MCF 10A (cell line): ENCODE measurements around the gene DPP6. TPM values are rescaled to one million over a fixed set of nuclear protein-coding genes. Genes with fewer than 3 reads are reported as not detected.

Experiments
- BruUV-seq: library from RNA; stranded (reverse); fragments of 400-500 nt; replicated peaks from 2 replicates; lab custom pipeline; 2021; lab: Mats Ljungman, UMichigan
- CTCF ChIA-PET: fragments of 300-600 bp; sonication (Branson Sonifier 250); formaldehyde crosslinking; extraction: SDS; loops from one replicate; lab custom pipeline; 2021; ENCODE audit warnings: antibody characterized with exemption, inconsistent platforms; lab: Yijun Ruan, JAX
- POLR2A ChIA-PET: fragments of 300-600, 350-650 bp; sonication (Branson Sonifier 250); formaldehyde crosslinking; extraction: SDS; loops from one replicate; lab custom pipeline; 2020; ENCODE audit warnings: antibody characterized with exemption, inconsistent platforms; lab: Yijun Ruan, JAX
- DNase-seq: peaks from one replicate; pipeline ENCODE4 v3.0.0-alpha.2; 2018; ENCODE audit not compliant: unreplicated experiment
- H3K27ac Mint-ChIP-seq: one replicate; pipeline ENCODE4 v1.8.0; 2022; ENCODE audit warnings: mild to moderate bottlenecking, low read depth, mixed read lengths; ENCODE audit not compliant: unreplicated experiment
- H3K27me3 Mint-ChIP-seq: one replicate; pipeline ENCODE4 v1.8.0; 2022; ENCODE audit warnings: mixed read lengths; ENCODE audit not compliant: insufficient read depth, unreplicated experiment
- H3K36me3 Mint-ChIP-seq: one replicate; pipeline ENCODE4 v1.8.0; 2022; ENCODE audit warnings: mild to moderate bottlenecking, moderate library complexity, mixed read lengths; ENCODE audit not compliant: insufficient read depth, unreplicated experiment
- H3K4me1 Mint-ChIP-seq: one replicate; pipeline ENCODE4 v1.8.0; 2022; ENCODE audit warnings: mixed read lengths; ENCODE audit not compliant: insufficient read depth, unreplicated experiment
- H3K4me3 Mint-ChIP-seq: one replicate; pipeline ENCODE4 v1.8.0; 2022; ENCODE audit warnings: mild to moderate bottlenecking, moderate library complexity, mixed read lengths; ENCODE audit not compliant: unreplicated experiment
- H3K9me3 Mint-ChIP-seq: one replicate; pipeline ENCODE4 v1.8.0; 2022; ENCODE audit warnings: mixed read lengths; ENCODE audit not compliant: unreplicated experiment
- CTCF ChIP-seq: fragments of 200-600 bp; IDR thresholded peaks from one replicate; pipeline ENCODE4 v1.8.0; 2022; ENCODE audit warnings: antibody characterized with exemption, mild to moderate bottlenecking; ENCODE audit not compliant: unreplicated experiment
- intact Hi-C: fragments of 100-400 bp; cut with micrococcal nuclease; formaldehyde crosslinking; loops from 2 replicates; pipeline ENCODE4 v1.14.1; 2022
- total RNA-seq: library from RNA; stranded (reverse); gene quantifications from 2 replicates; pipeline ENCODE4 v1.2.3, GENCODE V29; 2022

DPP6 gene
- total RNA-seq, 1 experiment from 2014 or later: not detected

GRCh38 chr7:154183946-154184345, 131.7 kb downstream of the DPP6 start:
- BruUV-seq: no TSS peak
- no peak for TF ChIP-seq CTCF
- Mint-ChIP-seq H3K9me3 (peaks cover 20% of the 10 kb centered on the region), H3K4me1 (no peaks in the 10 kb centered on the region), H3K27me3 (no peaks in the 10 kb centered on the region), H3K36me3 (peaks cover 4% of the 10 kb centered on the region), H3K27ac (no peak overlapping the region), H3K4me3 (no peak overlapping the region)
- ChIA-PET POLR2A (no interaction called here), CTCF (no interaction called here)
- intact Hi-C loops: no loop called here
- no peak for DNase-seq

DNA sequence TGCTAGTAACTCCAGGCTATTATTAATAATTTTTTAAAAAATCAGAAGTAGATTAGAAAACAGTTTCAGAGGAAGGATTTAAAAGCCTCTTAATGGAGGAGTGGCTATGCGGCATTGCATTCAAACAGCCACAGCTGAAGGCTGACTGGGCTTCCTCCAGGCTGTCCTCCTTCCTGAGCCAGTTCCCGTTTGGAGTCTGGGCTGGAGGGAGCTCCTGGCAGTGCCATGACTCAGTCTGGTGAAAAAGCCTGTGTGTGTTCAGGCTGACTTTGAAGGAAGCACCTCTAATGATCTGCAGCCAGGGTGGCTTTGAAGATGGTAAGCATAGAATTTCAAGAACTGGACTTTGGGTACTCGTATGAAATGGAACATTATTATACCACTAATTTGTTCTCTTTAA, 134.6 kb downstream of the DPP6 start:
- ChIA-PET CTCF (no interaction called here), POLR2A (no interaction called here)
- intact Hi-C loops: no loop called here
- Mint-ChIP-seq H3K4me3 (no peak overlapping the region), H3K27me3 (no peaks in the 10 kb centered on the region), H3K36me3 (peaks cover 4% of the 10 kb centered on the region), H3K9me3 (peaks cover 21% of the 10 kb centered on the region), H3K27ac (no peak overlapping the region), H3K4me1 (no peaks in the 10 kb centered on the region)
- BruUV-seq: no TSS peak
- no peak for TF ChIP-seq CTCF
- no peak for DNase-seq

- no TSS peak for BruUV-seq
- H3K27me3 Mint-ChIP-seq: no peaks in the 10 kb centered on the region
- H3K4me3 Mint-ChIP-seq: no peak overlapping the region
- ChIA-PET CTCF (interaction anchor here (0.6 kb wide), 1 partner anchor 1243 kb away, joined by 3 read pairs; no protein-coding TSS in a partner anchor), POLR2A (no interaction called here)
- no peak for DNase-seq
- peaks cover 4% of the 10 kb centered on the region for H3K36me3 Mint-ChIP-seq
- H3K27ac Mint-ChIP-seq: no peak overlapping the region
- TF ChIP-seq CTCF: no peak
- intact Hi-C loops: no loop called here
- H3K4me1 Mint-ChIP-seq: no peaks in the 10 kb centered on the region
- H3K9me3 Mint-ChIP-seq: peaks cover 26% of the 10 kb centered on the region
Observed at GRCh38 chr7:154188330-154188729, 136.1 kb downstream of the DPP6 start.

DNA sequence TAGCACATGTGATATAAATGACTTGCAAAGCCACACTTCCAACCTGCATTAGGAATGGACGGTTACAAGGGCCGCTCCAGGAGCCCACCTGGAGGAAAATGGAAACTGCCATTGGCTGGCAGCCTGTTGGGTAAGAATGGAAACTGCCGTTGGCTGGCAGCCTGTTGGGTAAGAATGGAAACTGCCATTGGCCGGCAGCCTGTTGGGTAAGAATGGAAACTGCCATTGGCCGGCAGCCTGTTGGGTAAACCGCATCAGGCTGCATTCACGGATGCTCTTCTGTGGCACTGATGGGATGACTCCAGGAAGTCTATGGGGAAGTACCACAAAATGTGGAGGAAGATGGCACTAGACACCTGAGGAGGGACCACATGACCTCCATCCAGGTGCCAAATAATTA, 143.1 kb downstream of the DPP6 start:
- POLR2A ChIA-PET: no interaction called here
- no peak for TF ChIP-seq CTCF
- no peaks in the 10 kb centered on the region for H3K27me3 Mint-ChIP-seq
- intact Hi-C loops: no loop called here
- H3K36me3 Mint-ChIP-seq: peaks cover 4% of the 10 kb centered on the region
- H3K27ac Mint-ChIP-seq: no peak overlapping the region
- peaks cover 51% of the 10 kb centered on the region for H3K9me3 Mint-ChIP-seq
- no peaks in the 10 kb centered on the region for H3K4me1 Mint-ChIP-seq
- H3K4me3 Mint-ChIP-seq: no peak overlapping the region
- BruUV-seq: no TSS peak
- DNase-seq: no peak
- CTCF ChIA-PET: no interaction called here
